ENCODE measurements around the gene WNT5A. TPM values are rescaled to one million over a fixed set of nuclear protein-coding genes. Genes with fewer than 3 reads are reported as not detected.

The WNT5A gene
- total RNA-seq, 2 experiments from 2014 or later = 0.06 TPM; not detected in 1

- H3K36me3 ChIP-seq (ENCODE audit: insufficient read depth, low read length) = no peaks in the 10 kb centered on the region
- intact Hi-C loops (cut with DNase I, micrococcal nuclease) = no loop called here
- DNase-seq = no peak
- POLR2A ChIA-PET = no interaction called here
- Mint-ChIP-seq H3K9me3 (no peaks in the 10 kb centered on the region), H3K4me3 (no peak overlapping the region), H3K36me3 (ENCODE audit: low read depth) (no peaks in the 10 kb centered on the region), H3K27ac (no peak overlapping the region), H3K27me3 (no peaks in the 10 kb centered on the region), H3K4me1 (ENCODE audit: low read depth) (no peaks in the 10 kb centered on the region)
- H3K27ac ChIP-seq (ENCODE audit: low read depth in 1 of 2, low read length in 2 of 2) = no peak overlapping the region
- no peaks in the 10 kb centered on the region for H3K4me1 ChIP-seq (ENCODE audit: insufficient read depth, low read length)
- H3K9me3 ChIP-seq (ENCODE audit: control insufficient read depth in 1 of 2, insufficient read depth in 1 of 2, low read length in 2 of 2) = peaks cover 0 to 12% of the 10 kb centered on the region in 2 experiments
- CTCF ChIA-PET = no interaction called here
- H3K27me3 ChIP-seq (ENCODE audit: control insufficient read depth in 1 of 2, insufficient read depth in 2 of 2, low read length in 2 of 2) = no peaks in the 10 kb centered on the region
- no peak overlapping the region for H3K4me3 ChIP-seq (ENCODE audit: low read length)
- no peak for TF ChIP-seq CTCF (IDR thresholded peaks at IDR 0.05)
- no peak for ATAC-seq (ENCODE audit: poor library complexity)
Measured at GRCh38 chr3:55449527-55449926, 37.6 kb downstream of the WNT5A start.

- intact Hi-C loops (cut with DNase I, micrococcal nuclease) = no loop called here
- no peaks in the 10 kb centered on the region for H3K9me3 Mint-ChIP-seq
- H3K4me3 Mint-ChIP-seq = no peak overlapping the region
- no peaks in the 10 kb centered on the region for H3K27me3 ChIP-seq (ENCODE audit: control insufficient read depth in 1 of 2, insufficient read depth in 2 of 2, low read length in 2 of 2)
- no peak overlapping the region for H3K27ac ChIP-seq (ENCODE audit: low read depth in 1 of 2, low read length in 2 of 2)
- ChIA-PET CTCF (no interaction called here), POLR2A (no interaction called here)
- H3K36me3 Mint-ChIP-seq (ENCODE audit: low read depth) = no peaks in the 10 kb centered on the region
- DNase-seq (no peak), ATAC-seq (ENCODE audit: poor library complexity) (no peak)
- no peak overlapping the region for H3K27ac Mint-ChIP-seq
- peaks cover 0 to 13% of the 10 kb centered on the region in 2 experiments for H3K9me3 ChIP-seq (ENCODE audit: control insufficient read depth in 1 of 2, insufficient read depth in 1 of 2, low read length in 2 of 2)
- no peak overlapping the region for H3K4me3 ChIP-seq (ENCODE audit: low read length)
- no peaks in the 10 kb centered on the region for H3K36me3 ChIP-seq (ENCODE audit: insufficient read depth, low read length)
- H3K27me3 Mint-ChIP-seq = no peaks in the 10 kb centered on the region
- H3K4me1 ChIP-seq (ENCODE audit: insufficient read depth, low read length) = no peaks in the 10 kb centered on the region
- TF ChIP-seq CTCF (IDR thresholded peaks at IDR 0.05) = no peak
- H3K4me1 Mint-ChIP-seq (ENCODE audit: low read depth) = no peaks in the 10 kb centered on the region
Measured at GRCh38 chr3:55446850-55447249, 40.3 kb downstream of the WNT5A start.

GRCh38 chr3:55445551-55445950 is 41.6 kb downstream of the WNT5A start:
- H3K9me3 ChIP-seq (ENCODE audit: control insufficient read depth in 1 of 2, insufficient read depth in 1 of 2, low read length in 2 of 2) = peaks cover 0 to 13% of the 10 kb centered on the region in 2 experiments
- Mint-ChIP-seq H3K27ac (no peak overlapping the region), H3K4me1 (ENCODE audit: low read depth) (no peaks in the 10 kb centered on the region), H3K4me3 (no peak overlapping the region), H3K36me3 (ENCODE audit: low read depth) (no peaks in the 10 kb centered on the region), H3K27me3 (no peaks in the 10 kb centered on the region), H3K9me3 (no peaks in the 10 kb centered on the region)
- H3K4me3 ChIP-seq (ENCODE audit: low read length) = no peak overlapping the region
- no peak for ATAC-seq (ENCODE audit: poor library complexity)
- no peaks in the 10 kb centered on the region for H3K36me3 ChIP-seq (ENCODE audit: insufficient read depth, low read length)
- CTCF ChIA-PET = no interaction called here
- no peak overlapping the region for H3K27ac ChIP-seq (ENCODE audit: low read depth in 1 of 2, low read length in 2 of 2)
- H3K27me3 ChIP-seq (ENCODE audit: control insufficient read depth in 1 of 2, insufficient read depth in 2 of 2, low read length in 2 of 2) = no peaks in the 10 kb centered on the region
- DNase-seq = no peak
- POLR2A ChIA-PET = no interaction called here
- intact Hi-C loops (cut with DNase I, micrococcal nuclease) = no loop called here
- H3K4me1 ChIP-seq (ENCODE audit: insufficient read depth, low read length) = no peaks in the 10 kb centered on the region
- no peak for TF ChIP-seq CTCF (IDR thresholded peaks at IDR 0.05)

Measured in CD4-positive, alpha-beta T cell (primary cell).